Gastroesophageal sphincter (tissue), 4 donors: ENCODE measurements around the gene SLC25A13. TPM values are rescaled to one million over a fixed set of nuclear protein-coding genes. Genes with fewer than 3 reads are reported as not detected.

Source experiments
- ATAC-seq: fragments of 150-250 bp; one replicate; pipeline ENCODE4 v1.9.1; 2016; ENCODE audit warnings: mild to moderate bottlenecking, moderate library complexity
- H3K27ac ChIP-seq, 4 donors: fragments of 200-600 bp; sonication (generic) in 3 of 4; 1 replicate in 3 of 4; 2 replicates in 1 of 4; pipeline ENCODE4 v1.5.1; 2016 to 2019
- H3K27me3 ChIP-seq: fragments of 200-600 bp; sonication (generic); one replicate; pipeline ENCODE4 v1.5.1; 2019
- H3K36me3 ChIP-seq, 2 donors: fragments of 200-600 bp; sonication (generic); one replicate each; pipeline ENCODE4 v1.5.1; 2019; ENCODE audit warnings: control low read depth in 1 of 2
- H3K4me1 ChIP-seq, 3 donors: fragments of 200-600 bp; sonication (generic); 1 replicate in 2 of 3; 2 replicates in 1 of 3; pipeline ENCODE4 v1.5.1; 2016 to 2019; ENCODE audit warnings: control low read depth in 2 of 3
- H3K4me3 ChIP-seq, 2 donors: fragments of 200-600 bp; sonication (generic); one replicate each; pipeline ENCODE4 v1.5.1; 2019; ENCODE audit warnings: mild to moderate bottlenecking in 1 of 2, moderate library complexity in 1 of 2
- H3K9me3 ChIP-seq, 3 donors: fragments of 200-600 bp; sonication (generic); one replicate each; pipeline ENCODE4 v1.5.1; 2017 to 2019; ENCODE audit warnings: control low read depth in 2 of 3
- CTCF ChIP-seq, 4 experiments: fragments of 200-600 bp in 2 of 4; fragments of 450-650 bp in 2 of 4; sonication (generic) in 1 of 4; IDR thresholded peaks; one replicate each; pipeline ENCODE4 v1.5.1; 2017 to 2019; ENCODE audit warnings: antibody characterized with exemption in 4 of 4, mild to moderate bottlenecking in 2 of 4, moderate library complexity in 2 of 4
- EP300 ChIP-seq: sonication (generic); formaldehyde crosslinking; IDR thresholded peaks from one replicate; pipeline ENCODE4 v1.6.1; 2017; ENCODE audit warnings: antibody characterized with exemption, mild to moderate bottlenecking
- POLR2A ChIP-seq, 2 donors: fragments of 450-650 bp; IDR thresholded peaks; one replicate each; pipeline ENCODE4 v1.6.1; 2017; ENCODE audit warnings: antibody characterized with exemption in 2 of 2, mild to moderate bottlenecking in 2 of 2, moderate library complexity in 1 of 2
- POLR2AphosphoS5 ChIP-seq: sonication (generic); formaldehyde crosslinking; IDR thresholded peaks from one replicate; pipeline ENCODE4 v1.6.1; 2017; ENCODE audit warnings: antibody characterized with exemption
- WGBS, 2 donors: methylation state at CpG; one replicate each; pipeline ENCODE4 v1.1.5; 2018; ENCODE audit warnings: low coverage in 1 of 2; 5-methylcytosine and 5-hydroxymethylcytosine counted together
- total RNA-seq, 4 donors: library from RNA; depleted of rRNA; stranded (reverse); fragments of >200 nt; gene quantifications; one replicate each; pipeline ENCODE4 v1.1.0, GENCODE V29; 2016

The SLC25A13 gene
- total RNA-seq, 4 donors from 2014 or later, result 19.0 to 42.0 (median 28.0) TPM

DNA sequence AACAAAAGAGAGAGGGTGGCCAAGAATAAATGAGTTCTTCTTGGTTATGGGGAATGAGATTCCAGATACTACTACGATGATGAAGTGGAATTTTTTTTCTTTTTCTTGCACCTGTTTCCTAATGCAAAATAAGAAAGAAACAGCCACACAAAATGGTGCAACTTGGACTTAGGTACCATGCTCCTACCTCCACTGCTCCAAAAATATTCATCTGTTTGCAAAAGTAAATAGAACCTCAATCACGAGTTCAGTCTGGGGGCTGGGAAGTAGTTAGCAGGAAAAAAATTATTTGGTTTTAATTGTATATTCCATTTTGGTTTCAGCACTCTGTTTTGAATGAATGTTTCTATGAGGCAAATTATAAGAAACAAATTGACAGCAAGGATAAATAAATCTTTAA lies 73.5 kb downstream of the SLC25A13 start:
- ATAC-seq, result no peak
- WGBS, 2 donors, result 71 to 78% methylated on average over 2 of the region's 2 CpGs

GRCh38 chr7:96246919-96247318 lies 75.0 kb downstream of the SLC25A13 start:
- WGBS, 2 donors, result 77 to 84% methylated on average over 3 of the region's 3 CpGs

More for the DNA sequence above, 73.5 kb downstream of the SLC25A13 start:
- Histone ChIP-seq H3K27me3 (no peaks in the 10 kb centered on the region), H3K4me1 (no peaks in the 10 kb centered on the region), H3K9me3 (no peaks in the 10 kb centered on the region), H3K4me3 (no peak overlapping the region), H3K36me3 (no peaks in the 10 kb centered on the region), H3K27ac (no peak overlapping the region)
- TF ChIP-seq POLR2AphosphoS5, result no peak
- TF ChIP-seq CTCF (IDR thresholded peaks at IDR 0.05), result no peak
- TF ChIP-seq POLR2A (IDR thresholded peaks at IDR 0.05), result no peak
- no peak for TF ChIP-seq EP300

GRCh38 chr7:96244992-96245292 lies 77.0 kb downstream of the SLC25A13 start:
- no peak overlapping the region for H3K27ac ChIP-seq
- H3K4me1 ChIP-seq, result no peaks in the 10 kb centered on the region
- 89 to 96% methylated on average over 1 to 2 of the region's 2 CpGs for WGBS, 2 donors
- no peak for ATAC-seq
- no peak for TF ChIP-seq POLR2A (IDR thresholded peaks at IDR 0.05)
- H3K27me3 ChIP-seq, result no peaks in the 10 kb centered on the region
- H3K4me3 ChIP-seq, result no peak overlapping the region
- no peaks in the 10 kb centered on the region for H3K9me3 ChIP-seq
- no peaks in the 10 kb centered on the region for H3K36me3 ChIP-seq

More at GRCh38 chr7:96246919-96247318, 75.0 kb downstream of the SLC25A13 start:
- no peak for ATAC-seq
- no peaks in the 10 kb centered on the region for H3K36me3 ChIP-seq
- no peaks in the 10 kb centered on the region for H3K27me3 ChIP-seq
- no peak overlapping the region for H3K27ac ChIP-seq
- TF ChIP-seq EP300 (no peak), POLR2AphosphoS5 (no peak), POLR2A (IDR thresholded peaks at IDR 0.05) (no peak), CTCF (IDR thresholded peaks at IDR 0.05) (no peak)
- no peaks in the 10 kb centered on the region for H3K4me1 ChIP-seq
- no peak overlapping the region for H3K4me3 ChIP-seq
- no peaks in the 10 kb centered on the region for H3K9me3 ChIP-seq

- 82 to 86% methylated on average over 6 of the region's 6 CpGs for WGBS, 2 donors
- H3K4me3 ChIP-seq, result no peak overlapping the region
- H3K36me3 ChIP-seq, result no peaks in the 10 kb centered on the region
- H3K27me3 ChIP-seq, result no peaks in the 10 kb centered on the region
- H3K9me3 ChIP-seq, result no peaks in the 10 kb centered on the region
- no peak for ATAC-seq
- H3K4me1 ChIP-seq, result no peaks in the 10 kb centered on the region
- TF ChIP-seq POLR2AphosphoS5 (no peak), EP300 (no peak), CTCF (IDR thresholded peaks at IDR 0.05) (no peak), POLR2A (IDR thresholded peaks at IDR 0.05) (no peak)
- H3K27ac ChIP-seq, result no peak overlapping the region
Observed at GRCh38 chr7:96244244-96244991, 77.5 kb downstream of the SLC25A13 start.

DNA sequence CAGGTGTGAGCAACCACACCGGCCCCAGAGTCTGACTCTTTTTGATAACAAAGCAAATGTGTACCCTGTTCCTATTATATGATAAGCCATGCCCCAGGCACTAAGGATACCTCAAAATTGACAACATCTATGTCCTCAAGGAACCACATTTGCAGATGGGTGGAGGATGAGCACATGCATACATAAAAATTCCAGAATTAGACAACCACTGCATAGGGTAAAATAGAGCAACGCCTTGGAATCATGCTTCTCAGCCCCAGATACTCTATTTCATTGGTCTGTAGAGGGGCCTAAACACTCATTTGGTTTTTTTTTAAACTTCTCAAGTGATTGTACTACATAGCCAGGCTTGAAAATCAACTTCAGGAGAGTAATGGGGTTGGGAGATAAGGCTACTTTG lies 78.7 kb downstream of the SLC25A13 start:
- TF ChIP-seq POLR2A (IDR thresholded peaks at IDR 0.05), result no peak
- no peak for TF ChIP-seq EP300
- WGBS, 2 donors, result 100% methylated on average over 1 to 2 of the region's 2 CpGs
- H3K4me3 ChIP-seq, result no peak overlapping the region
- no peak overlapping the region for H3K27ac ChIP-seq
- no peaks in the 10 kb centered on the region for H3K27me3 ChIP-seq
- H3K4me1 ChIP-seq, result peaks cover 0 to under 1% (median 0%) of the 10 kb centered on the region in 3 donors
- no peak for ATAC-seq
- H3K36me3 ChIP-seq, result no peaks in the 10 kb centered on the region
- H3K9me3 ChIP-seq, result no peaks in the 10 kb centered on the region

DNA sequence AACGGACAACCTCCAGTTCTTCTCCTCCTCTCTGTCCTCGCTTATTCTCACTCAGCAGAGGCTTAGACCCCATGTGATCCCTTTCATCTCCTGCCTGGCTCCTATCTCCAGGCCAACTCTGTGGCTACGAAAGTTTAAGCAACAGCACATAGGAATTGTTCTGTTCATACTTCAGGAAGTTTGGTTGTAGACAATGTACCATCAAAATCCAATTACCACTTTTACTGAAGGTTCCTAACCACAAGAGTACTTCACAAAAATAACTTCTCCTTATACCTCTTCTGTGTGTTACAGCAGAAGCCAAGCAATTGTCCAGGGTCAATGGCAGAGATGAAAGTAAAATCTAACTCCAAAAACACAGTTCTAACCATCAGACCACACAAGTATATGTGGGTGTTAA lies 80.0 kb downstream of the SLC25A13 start:
- no peak overlapping the region for H3K4me3 ChIP-seq
- 93% methylated on average over 2 to 3 of the region's 3 CpGs for WGBS, 2 donors
- H3K27ac ChIP-seq, result no peak overlapping the region
- H3K36me3 ChIP-seq, result no peaks in the 10 kb centered on the region
- TF ChIP-seq EP300 (no peak), POLR2A (IDR thresholded peaks at IDR 0.05) (no peak), POLR2AphosphoS5 (no peak), CTCF (IDR thresholded peaks at IDR 0.05) (no peak)
- no peak for ATAC-seq
- H3K4me1 ChIP-seq, result peaks cover 0 to 11% (median 0%) of the 10 kb centered on the region in 3 donors
- no peaks in the 10 kb centered on the region for H3K9me3 ChIP-seq
- no peaks in the 10 kb centered on the region for H3K27me3 ChIP-seq
